Endothelial cell of umbilical vein (primary cell): ENCODE data around the gene PARN. TPM values are rescaled to one million over a fixed set of nuclear protein-coding genes. Genes with fewer than 3 reads are reported as not detected.

Experiments used
- BruUV-seq: library from RNA; stranded (reverse); fragments of 400-500 nt; replicated peaks from 2 replicates; lab custom pipeline; 2021; lab: Mats Ljungman, UMichigan
- CTCF ChIA-PET: fragments of 300-600, 350-600 bp; sonication (Branson Sonifier 250); formaldehyde crosslinking; loops from one replicate; lab custom pipeline; 2021; ENCODE audit warnings: antibody characterized with exemption, inconsistent platforms; lab: Charles Lee
- POLR2A ChIA-PET: fragments of 300-600, 350-600 bp; sonication (Branson Sonifier 250); formaldehyde crosslinking; loops from one replicate; lab custom pipeline; 2021; ENCODE audit warnings: antibody characterized with exemption, inconsistent platforms; lab: Charles Lee
- DNase-seq: peaks from one replicate; pipeline ENCODE4 v3.0.0-alpha.2; 2011; ENCODE audit warnings: low read depth, low spot score
- FAIRE-seq: peaks from 2 replicates; lab custom pipeline; 2011; peaks lifted over from hg19 to GRCh38; lab: Jason Lieb, UNC
- H2AFZ ChIP-seq: 2 replicates; pipeline ENCODE4 v1.6.0; 2012; ENCODE audit warnings: low read depth, low read length, control low read depth, inconsistent platforms
- H3K27ac ChIP-seq: 2 replicates; pipeline ENCODE4 v1.5.1; 2011; ENCODE audit warnings: low read depth, mild to moderate bottlenecking, control low read depth, low read length, moderate library complexity; ENCODE audit not compliant: insufficient read depth
- H3K27me3 ChIP-seq, 2 experiments: 2 replicates each; pipeline versions ENCODE4 v1.6.0 to v1.6.1; 2011; ENCODE audit warnings: low read length in 2 of 2, mixed read lengths in 1 of 2; ENCODE audit not compliant: control insufficient read depth in 2 of 2, insufficient read depth in 2 of 2
- H3K36me3 ChIP-seq, 2 experiments: 2 replicates in 1 of 2; 3 replicates in 1 of 2; pipeline ENCODE4 v1.5.1; 2011; ENCODE audit warnings: low read length in 2 of 2, mild to moderate bottlenecking in 1 of 2, moderate library complexity in 1 of 2; ENCODE audit not compliant: control insufficient read depth in 2 of 2, insufficient read depth in 2 of 2; ENCODE audit errors: extremely low read depth in 1 of 2
- H3K4me1 ChIP-seq: 3 replicates; pipeline ENCODE4 v1.5.1; 2011; ENCODE audit warnings: mild to moderate bottlenecking, low read length; ENCODE audit not compliant: control insufficient read depth, insufficient read depth; ENCODE audit errors: extremely low read depth
- H3K4me2 ChIP-seq: 2 replicates; pipeline ENCODE4 v1.6.1; 2011; ENCODE audit warnings: low read length, control low read depth, mixed read lengths; ENCODE audit not compliant: insufficient read depth
- H3K4me3 ChIP-seq, 3 experiments: fragments of 200-600 bp in 1 of 3; sonication (generic), shearing (Covaris generic) in 1 of 3; replicated peaks in 1 of 3; 2 replicates each; pipeline ENCODE4 v1.5.1; 2011 to 2016; ENCODE audit warnings: control low read depth in 3 of 3, low read length in 3 of 3, mild to moderate bottlenecking in 2 of 3, inconsistent platforms in 1 of 3, low read depth in 1 of 3, moderate library complexity in 1 of 3; ENCODE audit not compliant: insufficient read depth in 1 of 3
- H3K79me2 ChIP-seq: 2 replicates; pipeline ENCODE4 v1.6.0; 2012; ENCODE audit warnings: low read length, inconsistent platforms; ENCODE audit not compliant: control insufficient read depth, insufficient read depth
- H3K9ac ChIP-seq: replicated peaks from 2 replicates; pipeline ENCODE3; 2011; ENCODE audit warnings: low read length, control low read depth; ENCODE audit not compliant: insufficient read depth; ENCODE audit errors: extremely low read depth
- H3K9me1 ChIP-seq: replicated peaks from 3 replicates; pipeline ENCODE4 v1.6.0; 2011; ENCODE audit warnings: mild to moderate bottlenecking, low read length; ENCODE audit not compliant: control insufficient read depth, insufficient read depth; ENCODE audit errors: extremely low read depth
- H3K9me3 ChIP-seq: replicated peaks from 2 replicates; pipeline ENCODE4 v1.5.1; 2012; ENCODE audit warnings: low read length, inconsistent platforms; ENCODE audit not compliant: control insufficient read depth, insufficient read depth
- H4K20me1 ChIP-seq: replicated peaks from 2 replicates; pipeline ENCODE3; 2011; ENCODE audit warnings: mild to moderate bottlenecking, low read length; ENCODE audit not compliant: control insufficient read depth, insufficient read depth; ENCODE audit errors: extremely low read depth
- EZH2 ChIP-seq: IDR thresholded peaks from 2 replicates; pipeline ENCODE4 v1.6.1; 2012; ENCODE audit warnings: borderline replicate concordance, low read depth, mild to moderate bottlenecking, moderate library complexity, low read length, inconsistent platforms; ENCODE audit not compliant: severe bottlenecking
- FOS ChIP-seq: IDR thresholded peaks from 2 replicates; pipeline ENCODE4 v1.6.1; 2011; ENCODE audit warnings: mild to moderate bottlenecking, low read length, moderate library complexity, borderline replicate concordance; ENCODE audit not compliant: insufficient read depth
- GATA2 ChIP-seq: IDR thresholded peaks from 2 replicates; pipeline ENCODE4 v1.7.0; 2011; ENCODE audit warnings: low read depth, mild to moderate bottlenecking, moderate library complexity, mixed read lengths, low read length; ENCODE audit not compliant: insufficient read length, insufficient read depth
- JUN ChIP-seq: IDR thresholded peaks from 2 replicates; pipeline ENCODE4 v1.6.1; 2011; ENCODE audit warnings: borderline replicate concordance, low read depth; ENCODE audit not compliant: insufficient read length, insufficient read depth
- MYC ChIP-seq: IDR thresholded peaks from one replicate; pipeline ENCODE4 v1.6.1; 2011; ENCODE audit warnings: mild to moderate bottlenecking, low read depth, low read length
- POLR2A ChIP-seq: IDR thresholded peaks from 2 replicates; pipeline ENCODE4 v1.6.1; 2012; ENCODE audit warnings: low read depth, mild to moderate bottlenecking, control low read depth, low read length
- POLR2AphosphoS5 ChIP-seq: IDR thresholded peaks from 2 replicates; pipeline ENCODE4 v1.6.1; 2012; ENCODE audit warnings: low read depth, mild to moderate bottlenecking, control low read depth, low read length, moderate library complexity; ENCODE audit not compliant: insufficient read depth
- dilution Hi-C: fragments of 300-500 bp; cut with MboI; formaldehyde crosslinking; loops from one replicate; pipeline ENCODE4 v1.15.0; 2019; ENCODE audit warnings: low sequenced_read_pairs; ENCODE audit not compliant: extremely low pct_ligation_motif_present
- intact Hi-C: fragments of 100-400 bp; cut with micrococcal nuclease; formaldehyde crosslinking; loops from one replicate; pipeline ENCODE4 v1.10.0; 2022
- polyA plus RNA-seq, 4 experiments: library from polyadenylated mRNA; depleted of rRNA in 3 of 4; stranded (reverse) in 3 of 4; unstranded in 1 of 4; fragments of >200 nt; gene quantifications; 2 replicates each; pipeline versions ENCODE4 v1.2.1 to v1.2.3, GENCODE V29; 2011 to 2012; ENCODE audit warnings: missing spikeins in 1 of 4
- total RNA-seq: library from RNA; stranded (reverse); gene quantifications from 2 replicates; pipeline ENCODE4 v1.2.3, GENCODE V29; 2021
- TF ChIP-seq, protein P1 (sequence below), 2 donors: IDR thresholded peaks; 1 replicate in 1 of 2; 2 replicates in 1 of 2; pipeline ENCODE4 v1.5.1; 2011; ENCODE audit warnings: low read length in 2 of 2, mild to moderate bottlenecking in 2 of 2, moderate library complexity in 2 of 2, control low read depth in 1 of 2, inconsistent platforms in 1 of 2, low read depth in 1 of 2; ENCODE audit not compliant: insufficient read depth in 1 of 2; ENCODE audit errors: extremely low read depth in 1 of 2
- TF ChIP-seq, protein P2 (sequence below): IDR thresholded peaks from 2 replicates; pipeline ENCODE4 v1.6.1; 2011; ENCODE audit not compliant: insufficient read depth, insufficient read length

The PARN gene
- total and polyA plus RNA-seq, 2 donors (not counting 3 experiments of a cell fraction or from before 2014, with no cell fraction given): 16.9 to 24.6 TPM

DNA sequence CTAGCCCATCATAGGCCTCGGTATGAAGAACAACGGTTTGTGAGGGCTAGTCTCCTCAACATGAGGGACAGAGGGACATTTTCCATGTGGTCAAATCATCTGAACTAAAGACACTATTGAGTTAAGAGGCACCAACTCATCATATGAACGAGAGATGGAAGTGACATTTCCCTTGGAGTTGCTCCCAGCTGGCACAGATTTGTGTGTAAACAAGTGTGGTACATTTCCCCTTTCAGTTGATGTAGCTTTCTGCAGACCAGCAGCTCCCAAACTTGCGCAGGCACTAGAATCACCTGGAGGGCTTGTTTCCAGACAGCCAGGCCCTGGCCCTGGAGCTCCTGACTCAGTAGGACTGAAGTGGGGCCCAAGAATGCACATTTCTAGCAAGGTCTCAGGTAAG, 205.5 kb downstream of the PARN start:
- TF ChIP-seq POLR2A (no peak), GATA2 (no peak), JUN (no peak), FOS (no peak), POLR2AphosphoS5 (no peak), EZH2 (no peak), MYC (no peak)
- TF ChIP-seq, protein P1, sequence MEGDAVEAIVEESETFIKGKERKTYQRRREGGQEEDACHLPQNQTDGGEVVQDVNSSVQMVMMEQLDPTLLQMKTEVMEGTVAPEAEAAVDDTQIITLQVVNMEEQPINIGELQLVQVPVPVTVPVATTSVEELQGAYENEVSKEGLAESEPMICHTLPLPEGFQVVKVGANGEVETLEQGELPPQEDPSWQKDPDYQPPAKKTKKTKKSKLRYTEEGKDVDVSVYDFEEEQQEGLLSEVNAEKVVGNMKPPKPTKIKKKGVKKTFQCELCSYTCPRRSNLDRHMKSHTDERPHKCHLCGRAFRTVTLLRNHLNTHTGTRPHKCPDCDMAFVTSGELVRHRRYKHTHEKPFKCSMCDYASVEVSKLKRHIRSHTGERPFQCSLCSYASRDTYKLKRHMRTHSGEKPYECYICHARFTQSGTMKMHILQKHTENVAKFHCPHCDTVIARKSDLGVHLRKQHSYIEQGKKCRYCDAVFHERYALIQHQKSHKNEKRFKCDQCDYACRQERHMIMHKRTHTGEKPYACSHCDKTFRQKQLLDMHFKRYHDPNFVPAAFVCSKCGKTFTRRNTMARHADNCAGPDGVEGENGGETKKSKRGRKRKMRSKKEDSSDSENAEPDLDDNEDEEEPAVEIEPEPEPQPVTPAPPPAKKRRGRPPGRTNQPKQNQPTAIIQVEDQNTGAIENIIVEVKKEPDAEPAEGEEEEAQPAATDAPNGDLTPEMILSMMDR (IDR thresholded peaks at IDR 0.05; ENCODE audit: extremely low read depth in 1 of 2, insufficient read depth in 1 of 2, low read depth in 1 of 2, low read length in 2 of 2): no peak
- TF ChIP-seq, protein P2, sequence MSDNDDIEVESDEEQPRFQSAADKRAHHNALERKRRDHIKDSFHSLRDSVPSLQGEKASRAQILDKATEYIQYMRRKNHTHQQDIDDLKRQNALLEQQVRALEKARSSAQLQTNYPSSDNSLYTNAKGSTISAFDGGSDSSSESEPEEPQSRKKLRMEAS: no peak
- no peak for DNase-seq
- intact Hi-C loops: no loop called here
- H3K79me2 ChIP-seq: no peaks in the 10 kb centered on the region
- no peaks in the 10 kb centered on the region for H3K27me3 ChIP-seq
- no peak overlapping the region for H3K4me2 ChIP-seq
- no peaks in the 10 kb centered on the region for H3K9me1 ChIP-seq
- H3K4me1 ChIP-seq: no peaks in the 10 kb centered on the region
- H3K36me3 ChIP-seq: no peaks in the 10 kb centered on the region
- H3K9ac ChIP-seq: no peak overlapping the region
- dilution Hi-C loops: no loop called here
- no peak overlapping the region for H2AFZ ChIP-seq
- no peak for FAIRE-seq
- POLR2A ChIA-PET: no interaction called here
- no peaks in the 10 kb centered on the region for H3K9me3 ChIP-seq
- H3K4me3 ChIP-seq: no peak overlapping the region
- no peak overlapping the region for H3K27ac ChIP-seq
- no TSS peak for BruUV-seq
- CTCF ChIA-PET: no interaction called here
- no peaks in the 10 kb centered on the region for H4K20me1 ChIP-seq
